GM23338 (cell line): Measurements from ENCODE around the gene SH3RF3. TPM values are rescaled to one million over a fixed set of nuclear protein-coding genes. Genes with fewer than 3 reads are reported as not detected.

Experiments
- ATAC-seq: fragments of 200-7000 bp; cut with Tn5 transposase; 3 replicates; pipeline ENCODE4 v1.9.1; 2020
- DNase-seq: peaks from one replicate; pipeline ENCODE4 v3.0.0-alpha.2; 2015; ENCODE audit warnings: low spot score
- H2AFZ ChIP-seq: fragments of 200-600 bp; sonication (generic); 2 replicates; pipeline ENCODE4 v1.8.0; 2016; ENCODE audit warnings: antibody characterized with exemption, mild to moderate bottlenecking, moderate library complexity
- H3F3A ChIP-seq: fragments of 200-600 bp; sonication (generic); replicated peaks from 2 replicates; pipeline ENCODE4 v1.8.0; 2017; ENCODE audit warnings: antibody characterized with exemption, mixed run types, low read depth
- H3K27ac ChIP-seq: fragments of 200-600 bp; sonication (generic); 2 replicates; pipeline ENCODE4 v1.6.1; 2016; ENCODE audit warnings: low read depth
- H3K27me3 ChIP-seq: fragments of 200-600 bp; sonication (generic); 2 replicates; pipeline ENCODE4 v1.8.0; 2016; ENCODE audit warnings: mild to moderate bottlenecking, mixed run types, moderate library complexity; ENCODE audit not compliant: insufficient read depth
- H3K36me3 ChIP-seq: fragments of 200-600 bp; sonication (generic); 2 replicates; pipeline ENCODE4 v1.8.0; 2016; ENCODE audit warnings: mild to moderate bottlenecking; ENCODE audit not compliant: insufficient read depth
- H3K4me1 ChIP-seq: fragments of 200-600 bp; sonication (generic); 2 replicates; pipeline ENCODE4 v1.8.0; 2016; ENCODE audit warnings: mild to moderate bottlenecking, moderate library complexity; ENCODE audit not compliant: insufficient read depth
- H3K4me2 ChIP-seq: fragments of 200-600 bp; sonication (generic); 2 replicates; pipeline ENCODE4 v1.7.1; 2017; ENCODE audit warnings: mixed run types
- H3K4me3 ChIP-seq: fragments of 200-600 bp; sonication (generic); 2 replicates; pipeline ENCODE4 v1.6.1; 2016; ENCODE audit warnings: mixed run types
- H3K79me2 ChIP-seq: fragments of 200-600 bp; sonication (generic); replicated peaks from 2 replicates; pipeline ENCODE4 v1.8.0; 2017; ENCODE audit warnings: mild to moderate bottlenecking; ENCODE audit not compliant: insufficient read depth
- H3K9me2 ChIP-seq: fragments of 200-600 bp; sonication (generic); 2 replicates; pipeline ENCODE4 v1.8.0; 2017; ENCODE audit not compliant: insufficient read depth
- H4K20me1 ChIP-seq: fragments of 200-600 bp; sonication (generic); replicated peaks from 2 replicates; pipeline ENCODE4 v1.8.0; 2017; ENCODE audit warnings: mild to moderate bottlenecking; ENCODE audit not compliant: insufficient read depth
- H3K27ac Mint-ChIP-seq: 2 replicates; pipeline ENCODE4 v1.8.0; 2020; ENCODE audit warnings: inconsistent platforms, mild to moderate bottlenecking, moderate library complexity, mixed read lengths
- H3K27me3 Mint-ChIP-seq: 3 replicates; pipeline ENCODE4 v1.8.0; 2022; ENCODE audit warnings: low read depth, mild to moderate bottlenecking, moderate library complexity, mixed read lengths, inconsistent platforms; ENCODE audit not compliant: insufficient read depth, poor library complexity
- H3K36me3 Mint-ChIP-seq: 3 replicates; pipeline ENCODE4 v1.8.0; 2021; ENCODE audit warnings: low read depth, mild to moderate bottlenecking, inconsistent platforms, moderate library complexity, mixed read lengths
- H3K4me1 Mint-ChIP-seq: 3 replicates; pipeline ENCODE4 v1.8.0; 2020; ENCODE audit warnings: mild to moderate bottlenecking, inconsistent platforms, mixed read lengths
- H3K4me3 Mint-ChIP-seq: 3 replicates; pipeline ENCODE4 v1.8.0; 2021; ENCODE audit warnings: moderate library complexity, mild to moderate bottlenecking, inconsistent platforms, mixed read lengths
- H3K9me3 Mint-ChIP-seq: 3 replicates; pipeline ENCODE4 v1.8.0; 2020; ENCODE audit warnings: moderate library complexity, mild to moderate bottlenecking, inconsistent platforms, mixed read lengths
- CREB1 ChIP-seq: fragments of 250-450 bp; sonication (Bioruptor Pico); IDR thresholded peaks from 2 replicates; pipeline ENCODE4 v1.5.0; 2020; ENCODE audit warnings: low read depth, mild to moderate bottlenecking, moderate library complexity
- ETS1 ChIP-seq: IDR thresholded peaks from 2 replicates; pipeline ENCODE4 v1.6.1; 2016; ENCODE audit warnings: antibody characterized with exemption
- EZH2 ChIP-seq: fragments of 200-600 bp; sonication (generic); IDR thresholded peaks from one replicate; pipeline ENCODE4 v1.8.0; 2017; ENCODE audit warnings: antibody characterized with exemption, mild to moderate bottlenecking, low read depth; ENCODE audit not compliant: unreplicated experiment
- EZH2phosphoT487 ChIP-seq: fragments of 200-600 bp; sonication (generic); IDR thresholded peaks from one replicate; pipeline ENCODE4 v1.8.1; 2018; ENCODE audit warnings: antibody characterized with exemption; ENCODE audit not compliant: unreplicated experiment
- JUNB ChIP-seq: IDR thresholded peaks from one replicate; pipeline ENCODE4 v1.6.1; 2016; ENCODE audit warnings: antibody characterized with exemption; ENCODE audit not compliant: unreplicated experiment
- NANOG ChIP-seq: IDR thresholded peaks from 2 replicates; pipeline ENCODE4 v1.6.1; 2016; ENCODE audit warnings: antibody characterized with exemption, borderline replicate concordance
- POLR2AphosphoS5 ChIP-seq: IDR thresholded peaks from 2 replicates; pipeline ENCODE4 v1.6.1; 2016; ENCODE audit warnings: antibody characterized with exemption, low read depth
- REST ChIP-seq: IDR thresholded peaks from one replicate; pipeline ENCODE4 v1.6.1; 2018; ENCODE audit warnings: antibody characterized with exemption; ENCODE audit not compliant: unreplicated experiment
- STAT1 ChIP-seq: IDR thresholded peaks from one replicate; pipeline ENCODE4 v1.6.1; 2016; ENCODE audit warnings: antibody characterized with exemption; ENCODE audit not compliant: unreplicated experiment
- ZNF114 ChIP-seq: fragments of 250-450 bp; sonication (Bioruptor Pico); IDR thresholded peaks from 2 replicates; pipeline ENCODE4 v1.5.0; 2020; ENCODE audit warnings: mild to moderate bottlenecking, moderate library complexity
- ZNF331 ChIP-seq: fragments of 250-450 bp; sonication (Bioruptor Pico); IDR thresholded peaks from 2 replicates; pipeline ENCODE4 v1.5.0; 2020; ENCODE audit warnings: low read depth, mild to moderate bottlenecking, moderate library complexity
- polyA plus RNA-seq: library from polyadenylated mRNA; unstranded; fragments of >200 nt; fragmentation: Nextera tagmentation; extraction: Ambion mirVana; gene quantifications from 2 replicates; pipeline ENCODE4 v1.2.1, GENCODE V29; 2016
- total RNA-seq: library from RNA; depleted of rRNA; stranded (reverse); fragments of >200 nt; shearing (Covaris generic); gene quantifications from 2 replicates; pipeline ENCODE4 v1.2.3, GENCODE V29; 2014
- TF ChIP-seq, protein P1 (sequence below): fragments of 250-450 bp; sonication (Bioruptor Pico); IDR thresholded peaks from 2 replicates; pipeline ENCODE4 v1.5.0; 2020; ENCODE audit warnings: mild to moderate bottlenecking, moderate library complexity
- TF ChIP-seq, protein P2 (sequence below), 2 experiments: fragments of 200-600 bp in 1 of 2; sonication (generic) in 1 of 2; conservative IDR thresholded peaks; 2 replicates each; pipeline versions ENCODE4 v1.5.1 to v1.6.1; 2016 to 2017; ENCODE audit warnings: antibody characterized with exemption in 2 of 2, low read depth in 2 of 2, mild to moderate bottlenecking in 2 of 2, moderate library complexity in 1 of 2

The SH3RF3 gene
- total and polyA plus RNA-seq, 2 experiments from 2014 or later, result 0.11 to 0.63 TPM

DNA sequence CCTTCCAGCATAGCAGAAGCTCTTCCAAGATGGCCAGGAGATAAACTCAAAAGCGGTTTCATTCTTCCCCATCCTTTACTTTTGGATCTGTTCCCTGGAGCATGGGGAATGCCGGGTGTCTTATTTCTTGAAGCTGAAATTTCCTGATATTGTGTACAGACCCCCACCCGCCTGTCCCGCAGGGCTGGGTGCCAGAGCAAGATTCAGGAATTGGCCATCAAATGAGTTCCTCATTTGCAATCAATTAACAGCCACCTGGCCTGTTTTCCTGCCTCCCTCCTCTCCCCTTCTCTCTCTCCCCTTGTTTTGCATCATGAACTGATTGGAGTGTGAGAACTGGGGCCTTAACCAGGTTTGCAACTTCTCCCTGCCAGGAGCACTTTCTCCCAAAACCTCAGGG, 202.1 kb downstream of the SH3RF3 start:
- peaks cover 5% of the 10 kb centered on the region; the same call in 2 of the 3 replicates for H3K9me3 Mint-ChIP-seq
- no peaks in the 10 kb centered on the region for H3K79me2 ChIP-seq
- H4K20me1 ChIP-seq, result no peaks in the 10 kb centered on the region
- no peaks in the 10 kb centered on the region for H3K36me3 Mint-ChIP-seq
- DNase-seq, result no peak
- no peak overlapping the region for H3K4me3 ChIP-seq
- no peak for TF ChIP-seq JUNB
- TF ChIP-seq STAT1, result no peak
- no peak for TF ChIP-seq NANOG
- no peak for TF ChIP-seq POLR2AphosphoS5
- TF ChIP-seq, protein P1, sequence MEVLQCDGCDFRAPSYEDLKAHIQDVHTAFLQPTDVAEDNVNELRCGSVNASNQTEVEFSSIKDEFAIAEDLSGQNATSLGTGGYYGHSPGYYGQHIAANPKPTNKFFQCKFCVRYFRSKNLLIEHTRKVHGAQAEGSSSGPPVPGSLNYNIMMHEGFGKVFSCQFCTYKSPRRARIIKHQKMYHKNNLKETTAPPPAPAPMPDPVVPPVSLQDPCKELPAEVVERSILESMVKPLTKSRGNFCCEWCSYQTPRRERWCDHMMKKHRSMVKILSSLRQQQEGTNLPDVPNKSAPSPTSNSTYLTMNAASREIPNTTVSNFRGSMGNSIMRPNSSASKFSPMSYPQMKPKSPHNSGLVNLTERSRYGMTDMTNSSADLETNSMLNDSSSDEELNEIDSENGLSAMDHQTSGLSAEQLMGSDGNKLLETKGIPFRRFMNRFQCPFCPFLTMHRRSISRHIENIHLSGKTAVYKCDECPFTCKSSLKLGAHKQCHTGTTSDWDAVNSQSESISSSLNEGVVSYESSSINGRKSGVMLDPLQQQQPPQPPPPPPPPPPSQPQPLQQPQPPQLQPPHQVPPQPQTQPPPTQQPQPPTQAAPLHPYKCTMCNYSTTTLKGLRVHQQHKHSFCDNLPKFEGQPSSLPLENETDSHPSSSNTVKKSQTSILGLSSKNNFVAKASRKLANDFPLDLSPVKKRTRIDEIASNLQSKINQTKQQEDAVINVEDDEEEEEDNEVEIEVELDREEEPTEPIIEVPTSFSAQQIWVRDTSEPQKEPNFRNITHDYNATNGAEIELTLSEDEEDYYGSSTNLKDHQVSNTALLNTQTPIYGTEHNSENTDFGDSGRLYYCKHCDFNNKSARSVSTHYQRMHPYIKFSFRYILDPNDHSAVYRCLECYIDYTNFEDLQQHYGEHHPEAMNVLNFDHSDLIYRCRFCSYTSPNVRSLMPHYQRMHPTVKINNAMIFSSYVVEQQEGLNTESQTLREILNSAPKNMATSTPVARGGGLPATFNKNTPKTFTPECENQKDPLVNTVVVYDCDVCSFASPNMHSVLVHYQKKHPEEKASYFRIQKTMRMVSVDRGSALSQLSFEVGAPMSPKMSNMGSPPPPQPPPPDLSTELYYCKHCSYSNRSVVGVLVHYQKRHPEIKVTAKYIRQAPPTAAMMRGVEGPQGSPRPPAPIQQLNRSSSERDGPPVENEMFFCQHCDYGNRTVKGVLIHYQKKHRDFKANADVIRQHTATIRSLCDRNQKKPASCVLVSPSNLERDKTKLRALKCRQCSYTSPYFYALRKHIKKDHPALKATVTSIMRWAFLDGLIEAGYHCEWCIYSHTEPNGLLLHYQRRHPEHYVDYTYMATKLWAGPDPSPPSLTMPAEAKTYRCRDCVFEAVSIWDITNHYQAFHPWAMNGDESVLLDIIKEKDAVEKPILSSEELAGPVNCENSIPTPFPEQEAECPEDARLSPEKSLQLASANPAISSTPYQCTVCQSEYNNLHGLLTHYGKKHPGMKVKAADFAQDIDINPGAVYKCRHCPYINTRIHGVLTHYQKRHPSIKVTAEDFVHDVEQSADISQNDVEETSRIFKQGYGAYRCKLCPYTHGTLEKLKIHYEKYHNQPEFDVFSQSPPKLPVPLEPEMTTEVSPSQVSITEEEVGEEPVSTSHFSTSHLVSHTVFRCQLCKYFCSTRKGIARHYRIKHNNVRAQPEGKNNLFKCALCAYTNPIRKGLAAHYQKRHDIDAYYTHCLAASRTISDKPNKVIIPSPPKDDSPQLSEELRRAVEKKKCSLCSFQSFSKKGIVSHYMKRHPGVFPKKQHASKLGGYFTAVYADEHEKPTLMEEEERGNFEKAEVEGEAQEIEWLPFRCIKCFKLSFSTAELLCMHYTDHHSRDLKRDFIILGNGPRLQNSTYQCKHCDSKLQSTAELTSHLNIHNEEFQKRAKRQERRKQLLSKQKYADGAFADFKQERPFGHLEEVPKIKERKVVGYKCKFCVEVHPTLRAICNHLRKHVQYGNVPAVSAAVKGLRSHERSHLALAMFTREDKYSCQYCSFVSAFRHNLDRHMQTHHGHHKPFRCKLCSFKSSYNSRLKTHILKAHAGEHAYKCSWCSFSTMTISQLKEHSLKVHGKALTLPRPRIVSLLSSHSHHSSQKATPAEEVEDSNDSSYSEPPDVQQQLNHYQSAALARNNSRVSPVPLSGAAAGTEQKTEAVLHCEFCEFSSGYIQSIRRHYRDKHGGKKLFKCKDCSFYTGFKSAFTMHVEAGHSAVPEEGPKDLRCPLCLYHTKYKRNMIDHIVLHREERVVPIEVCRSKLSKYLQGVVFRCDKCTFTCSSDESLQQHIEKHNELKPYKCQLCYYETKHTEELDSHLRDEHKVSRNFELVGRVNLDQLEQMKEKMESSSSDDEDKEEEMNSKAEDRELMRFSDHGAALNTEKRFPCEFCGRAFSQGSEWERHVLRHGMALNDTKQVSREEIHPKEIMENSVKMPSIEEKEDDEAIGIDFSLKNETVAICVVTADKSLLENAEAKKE (CRISPR knock-in tag), result no peak
- no peak for TF ChIP-seq ZNF331 (CRISPR knock-in tag)
- TF ChIP-seq EZH2, result no peak
- TF ChIP-seq EZH2phosphoT487, result no peak
- TF ChIP-seq REST, result no peak
- no peak for TF ChIP-seq ZNF114 (CRISPR knock-in tag)
- TF ChIP-seq, protein P2, sequence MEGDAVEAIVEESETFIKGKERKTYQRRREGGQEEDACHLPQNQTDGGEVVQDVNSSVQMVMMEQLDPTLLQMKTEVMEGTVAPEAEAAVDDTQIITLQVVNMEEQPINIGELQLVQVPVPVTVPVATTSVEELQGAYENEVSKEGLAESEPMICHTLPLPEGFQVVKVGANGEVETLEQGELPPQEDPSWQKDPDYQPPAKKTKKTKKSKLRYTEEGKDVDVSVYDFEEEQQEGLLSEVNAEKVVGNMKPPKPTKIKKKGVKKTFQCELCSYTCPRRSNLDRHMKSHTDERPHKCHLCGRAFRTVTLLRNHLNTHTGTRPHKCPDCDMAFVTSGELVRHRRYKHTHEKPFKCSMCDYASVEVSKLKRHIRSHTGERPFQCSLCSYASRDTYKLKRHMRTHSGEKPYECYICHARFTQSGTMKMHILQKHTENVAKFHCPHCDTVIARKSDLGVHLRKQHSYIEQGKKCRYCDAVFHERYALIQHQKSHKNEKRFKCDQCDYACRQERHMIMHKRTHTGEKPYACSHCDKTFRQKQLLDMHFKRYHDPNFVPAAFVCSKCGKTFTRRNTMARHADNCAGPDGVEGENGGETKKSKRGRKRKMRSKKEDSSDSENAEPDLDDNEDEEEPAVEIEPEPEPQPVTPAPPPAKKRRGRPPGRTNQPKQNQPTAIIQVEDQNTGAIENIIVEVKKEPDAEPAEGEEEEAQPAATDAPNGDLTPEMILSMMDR (conservative IDR thresholded peaks at IDR 0.05; ENCODE audit: low read depth in 2 of 2), result no peak
- TF ChIP-seq ETS1, result no peak
- no peak for TF ChIP-seq CREB1 (CRISPR knock-in tag)
- H3F3A ChIP-seq, result no peaks in the 10 kb centered on the region
- H3K27me3 ChIP-seq, result no peaks in the 10 kb centered on the region
- 0 out of 2 replicates have a peak, but pooled peaks cover 4% of the 10 kb centered on the region for H3K4me1 ChIP-seq
- no peaks in the 10 kb centered on the region for H3K36me3 ChIP-seq
- no peak for ATAC-seq
- H3K27ac Mint-ChIP-seq, result no peak overlapping the region
- no peak overlapping the region for H3K4me2 ChIP-seq
- peaks cover 6% of the 10 kb centered on the region for H3K27me3 Mint-ChIP-seq
- no peak overlapping the region for H2AFZ ChIP-seq
- H3K4me3 Mint-ChIP-seq, result no peak overlapping the region
- peaks cover 5% of the 10 kb centered on the region; the same call in 1 of the 2 replicates for H3K9me2 ChIP-seq
- H3K27ac ChIP-seq, result no peak overlapping the region
- peaks cover 28% of the 10 kb centered on the region for H3K4me1 Mint-ChIP-seq
